Fibroblast of lung (primary cell): ENCODE data around the gene TTC3. TPM values are rescaled to one million over a fixed set of nuclear protein-coding genes. Genes with fewer than 3 reads are reported as not detected.

Experiments used
- DNase-seq, 2 donors: peaks; one replicate each; pipeline versions ENCODE4 v3.0.0 to v3.0.0-alpha.2; 2010; ENCODE audit warnings: low read depth in 2 of 2
- H2AFZ ChIP-seq: 2 replicates; pipeline ENCODE4 v1.5.1; 2012; ENCODE audit warnings: low read length, control low read depth, inconsistent platforms
- H3K27ac ChIP-seq: 2 replicates; pipeline ENCODE4 v1.5.1; 2011; ENCODE audit warnings: low read length, control low read depth; ENCODE audit not compliant: insufficient read depth
- H3K27me3 ChIP-seq: 2 replicates; pipeline ENCODE4 v1.5.1; 2011; ENCODE audit warnings: mild to moderate bottlenecking, low read length; ENCODE audit not compliant: control insufficient read depth, insufficient read depth
- H3K36me3 ChIP-seq: 2 replicates; pipeline ENCODE4 v1.5.1; 2011; ENCODE audit warnings: low read length; ENCODE audit not compliant: control insufficient read depth, insufficient read depth
- H3K4me1 ChIP-seq: 2 replicates; pipeline ENCODE4 v1.5.1; 2011; ENCODE audit warnings: low read length; ENCODE audit not compliant: control insufficient read depth, insufficient read depth; ENCODE audit errors: extremely low read depth
- H3K4me2 ChIP-seq: 2 replicates; pipeline ENCODE4 v1.5.1; 2011; ENCODE audit warnings: low read length, control low read depth; ENCODE audit not compliant: insufficient read depth; ENCODE audit errors: extremely low read depth
- H3K4me3 ChIP-seq, 4 experiments: fragments of 200-600 bp in 1 of 4; sonication (generic) in 1 of 4; replicated peaks in 1 of 4; 2 replicates each; pipeline ENCODE4 v1.5.1; 2011 to 2016; ENCODE audit warnings: low read length in 4 of 4, low read depth in 3 of 4, mild to moderate bottlenecking in 3 of 4, control low read depth in 2 of 4, inconsistent platforms in 1 of 4, mixed read lengths in 1 of 4; ENCODE audit not compliant: insufficient read depth in 1 of 4; ENCODE audit errors: control extremely low read depth in 1 of 4
- H3K79me2 ChIP-seq: 2 replicates; pipeline ENCODE4 v1.5.1; 2012; ENCODE audit warnings: mild to moderate bottlenecking, low read length, inconsistent platforms; ENCODE audit not compliant: control insufficient read depth, insufficient read depth
- H3K9ac ChIP-seq: 2 replicates; pipeline ENCODE4 v1.5.1; 2011; ENCODE audit warnings: mild to moderate bottlenecking, low read length, control low read depth; ENCODE audit not compliant: insufficient read depth
- H3K9me3 ChIP-seq: 2 replicates; pipeline ENCODE4 v1.5.1; 2012; ENCODE audit warnings: low read depth, low read length; ENCODE audit not compliant: control insufficient read depth, insufficient read depth
- H4K20me1 ChIP-seq: 2 replicates; pipeline ENCODE4 v1.5.1; 2011; ENCODE audit warnings: low read length; ENCODE audit not compliant: control insufficient read depth, insufficient read depth; ENCODE audit errors: extremely low read depth
- CTCF ChIP-seq, 2 donors: IDR thresholded peaks in 1 of 2; conservative IDR thresholded peaks in 1 of 2; 1 replicate in 1 of 2; 2 replicates in 1 of 2; pipeline ENCODE4 v1.5.1; 2011 to 2012; ENCODE audit warnings: low read length in 2 of 2, control low read depth in 1 of 2, inconsistent platforms in 1 of 2, low read depth in 1 of 2, mild to moderate bottlenecking in 1 of 2
- EZH2 ChIP-seq: IDR thresholded peaks from 2 replicates; pipeline ENCODE4 v1.5.1; 2012; ENCODE audit warnings: low read length, control low read depth, mild to moderate bottlenecking; ENCODE audit errors: missing control alignments
- polyA plus RNA-seq, 2 donors: library from polyadenylated mRNA; depleted of rRNA in 1 of 2; stranded (reverse) in 1 of 2; unstranded in 1 of 2; fragments of >200 nt; gene quantifications; 2 replicates each; pipeline ENCODE4 v1.2.1, GENCODE V29; 2011 to 2012; ENCODE audit warnings: missing spikeins in 1 of 2
- total RNA-seq: library from RNA; depleted of rRNA; stranded (reverse); fragments of >200 nt; gene quantifications from 2 replicates; pipeline ENCODE4 v1.2.1, GENCODE V29; 2014

TTC3 gene
- total and polyA plus RNA-seq, 2 donors (not counting 1 experiment from before 2014, with no cell fraction given), result 121 to 224 TPM

GRCh38 chr21:37062593-37062935 is 10.5 kb upstream of the TTC3 start:
- H3K27ac ChIP-seq, result no peak overlapping the region

GRCh38 chr21:37063433-37063832 is 9.6 kb upstream of the TTC3 start:
- no peak overlapping the region for H3K27ac ChIP-seq
- H3K9me3 ChIP-seq, result no peaks in the 10 kb centered on the region
- no peak for TF ChIP-seq CTCF (conservative IDR thresholded peaks at IDR 0.05 in 1 of 2, IDR thresholded peaks at IDR 0.05 in 1 of 2; ENCODE audit: low read depth in 1 of 2, low read length in 2 of 2)
- TF ChIP-seq EZH2, result no peak
- H3K27me3 ChIP-seq, result no peaks in the 10 kb centered on the region
- no peak overlapping the region for H3K9ac ChIP-seq
- no peaks in the 10 kb centered on the region for H3K79me2 ChIP-seq
- H3K4me2 ChIP-seq, result no peak overlapping the region
- H3K4me3 ChIP-seq, result no peak overlapping the region
- no peak for DNase-seq
- H3K36me3 ChIP-seq, result no peaks in the 10 kb centered on the region
- no peaks in the 10 kb centered on the region for H4K20me1 ChIP-seq
- H3K4me1 ChIP-seq, result peaks cover 9% of the 10 kb centered on the region
- no peak overlapping the region for H2AFZ ChIP-seq

More at GRCh38 chr21:37062593-37062935, 10.5 kb upstream of the TTC3 start:
- Histone ChIP-seq H3K4me2 (no peak overlapping the region), H4K20me1 (no peaks in the 10 kb centered on the region), H3K9me3 (no peaks in the 10 kb centered on the region), H3K4me1 (peaks cover 9% of the 10 kb centered on the region), H2AFZ (no peak overlapping the region), H3K4me3 (no peak overlapping the region), H3K79me2 (no peaks in the 10 kb centered on the region), H3K9ac (no peak overlapping the region), H3K36me3 (no peaks in the 10 kb centered on the region), H3K27me3 (no peaks in the 10 kb centered on the region)
- no peak for DNase-seq
- no peak for TF ChIP-seq CTCF (conservative IDR thresholded peaks at IDR 0.05 in 1 of 2, IDR thresholded peaks at IDR 0.05 in 1 of 2; ENCODE audit: low read depth in 1 of 2, low read length in 2 of 2)
- no peak for TF ChIP-seq EZH2

- TF ChIP-seq EZH2 (no peak), CTCF (conservative IDR thresholded peaks at IDR 0.05 in 1 of 2, IDR thresholded peaks at IDR 0.05 in 1 of 2; ENCODE audit: low read depth in 1 of 2, low read length in 2 of 2) (no peak)
- H3K27ac ChIP-seq, result no peak overlapping the region
- no peaks in the 10 kb centered on the region for H3K27me3 ChIP-seq
- H3K36me3 ChIP-seq, result no peaks in the 10 kb centered on the region
- H3K4me3 ChIP-seq, result no peak overlapping the region
- no peaks in the 10 kb centered on the region for H3K79me2 ChIP-seq
- no peak overlapping the region for H3K9ac ChIP-seq
- DNase-seq, result no peak
- no peaks in the 10 kb centered on the region for H4K20me1 ChIP-seq
- H3K9me3 ChIP-seq, result no peaks in the 10 kb centered on the region
- no peak overlapping the region for H2AFZ ChIP-seq
- H3K4me2 ChIP-seq, result no peak overlapping the region
- H3K4me1 ChIP-seq, result peaks cover 9% of the 10 kb centered on the region
These were observed 8.2 kb upstream of the TTC3 start for GRCh38 chr21:37064841-37065240.
